Hematopoietic multipotent progenitor cell treated with erythropoietin and hydrocortisone succinate and interleukin-3 and kit ligand, for 15 days (in vitro differentiated cells): ENCODE measurements around the gene SMARCE1.

Source experiments
- DNase-seq: peaks from one replicate; pipeline ENCODE4 v3.0.0-alpha.2; 2015; ENCODE audit warnings: low spot score

Gene SMARCE1

DNA sequence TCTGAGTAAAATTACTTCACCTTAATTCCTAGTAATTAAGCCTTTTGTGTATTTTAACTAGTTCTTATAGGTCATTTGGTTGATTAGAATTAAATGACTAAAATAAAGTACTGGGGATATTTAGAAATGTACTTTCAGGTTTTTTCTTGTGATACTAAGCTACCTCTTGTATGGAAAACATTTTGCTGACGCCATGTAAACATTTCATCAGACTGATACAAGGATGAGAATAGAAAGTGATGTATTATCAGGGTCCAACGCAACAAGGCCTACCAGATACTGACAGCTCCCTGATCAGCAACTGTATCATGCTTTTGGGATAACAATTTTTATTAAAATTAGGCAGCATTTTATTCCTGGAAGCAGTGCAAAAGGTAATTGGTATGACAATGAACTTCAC, 1.7 kb downstream of the SMARCE1 start:
- no peak for DNase-seq

GRCh38 chr17:40645291-40645690, 2.3 kb downstream of the SMARCE1 start:
- DNase-seq: no peak

GRCh38 chr17:40637931-40638330, 9.7 kb downstream of the SMARCE1 start:
- DNase-seq: no peak

DNA sequence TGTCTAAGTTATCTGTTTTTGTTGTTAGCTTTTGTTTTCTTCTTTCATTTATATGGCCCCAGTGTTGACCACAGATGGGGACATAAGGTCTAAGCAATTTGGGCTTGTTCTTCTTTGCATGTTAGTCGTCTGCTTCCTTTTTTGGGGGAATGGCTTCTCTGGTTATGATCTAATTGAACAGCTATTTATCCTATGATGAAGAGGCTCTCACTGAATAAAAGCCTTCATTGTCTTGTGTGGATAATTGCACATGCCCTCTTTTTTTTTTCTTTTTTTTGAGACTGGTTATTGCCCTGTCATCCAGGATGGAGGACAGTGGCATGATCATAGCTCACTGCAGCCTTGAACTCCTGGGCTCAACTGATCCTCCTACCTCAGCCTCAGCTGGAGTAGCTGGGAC, 13.7 kb downstream of the SMARCE1 start:
- no peak for DNase-seq

DNA sequence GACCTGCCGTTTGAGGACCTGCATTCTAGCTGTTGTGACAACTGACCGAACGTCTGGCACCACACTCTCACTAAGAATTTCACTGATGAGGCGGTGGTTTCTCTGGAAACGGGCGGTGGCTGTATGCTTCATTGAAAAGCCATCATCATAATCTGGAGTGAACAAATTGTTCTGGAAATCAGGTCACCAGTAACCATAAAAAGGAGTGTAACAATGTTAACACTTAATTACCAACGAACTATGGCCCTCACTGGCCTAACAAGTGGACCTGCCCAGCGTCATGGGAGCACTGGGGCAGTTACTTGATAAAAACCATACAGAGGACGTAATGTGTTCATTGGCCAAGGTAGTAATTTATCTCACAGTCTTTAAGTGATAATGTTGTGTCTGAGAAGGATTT, 15.4 kb downstream of the SMARCE1 start:
- no peak for DNase-seq

DNA sequence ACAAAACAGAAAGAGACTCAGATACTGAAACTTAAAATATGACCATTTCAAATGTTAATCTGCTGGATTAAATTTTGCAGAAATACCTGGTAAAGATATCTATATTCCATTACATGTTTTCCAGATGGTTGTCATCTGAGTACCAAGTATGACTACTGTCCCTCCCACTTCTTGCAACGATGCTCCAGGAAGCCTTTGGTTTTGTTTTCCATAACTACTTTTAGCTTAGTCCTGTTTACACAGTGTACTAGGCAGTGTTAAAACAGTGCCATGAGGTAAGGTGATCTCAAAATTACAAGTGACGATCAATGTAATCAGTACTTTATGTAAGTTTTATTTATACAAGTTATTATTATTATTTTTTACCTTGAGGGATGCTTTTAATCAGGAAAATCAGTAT, 17.8 kb downstream of the SMARCE1 start:
- no peak for DNase-seq

DNA sequence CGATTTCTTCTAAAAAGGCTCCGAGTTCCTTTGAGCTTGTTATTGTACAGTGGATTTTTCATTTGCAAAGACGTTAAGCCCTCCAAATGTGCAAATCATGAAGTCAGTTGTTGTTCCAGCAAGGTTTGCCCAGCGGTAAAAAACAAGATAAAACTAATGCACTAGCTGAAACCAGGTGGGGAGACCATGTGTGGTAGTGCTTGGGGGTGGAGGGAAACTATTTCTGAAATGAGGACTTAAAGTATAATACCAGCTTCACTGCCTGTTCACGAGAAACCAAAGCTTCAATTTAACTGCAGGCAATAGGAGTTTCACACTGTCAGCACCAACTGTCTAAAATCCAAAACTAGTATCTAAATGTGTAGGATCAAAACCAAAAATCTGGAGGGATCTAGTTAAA, 22.3 kb downstream of the SMARCE1 start:
- no peak for DNase-seq

DNA sequence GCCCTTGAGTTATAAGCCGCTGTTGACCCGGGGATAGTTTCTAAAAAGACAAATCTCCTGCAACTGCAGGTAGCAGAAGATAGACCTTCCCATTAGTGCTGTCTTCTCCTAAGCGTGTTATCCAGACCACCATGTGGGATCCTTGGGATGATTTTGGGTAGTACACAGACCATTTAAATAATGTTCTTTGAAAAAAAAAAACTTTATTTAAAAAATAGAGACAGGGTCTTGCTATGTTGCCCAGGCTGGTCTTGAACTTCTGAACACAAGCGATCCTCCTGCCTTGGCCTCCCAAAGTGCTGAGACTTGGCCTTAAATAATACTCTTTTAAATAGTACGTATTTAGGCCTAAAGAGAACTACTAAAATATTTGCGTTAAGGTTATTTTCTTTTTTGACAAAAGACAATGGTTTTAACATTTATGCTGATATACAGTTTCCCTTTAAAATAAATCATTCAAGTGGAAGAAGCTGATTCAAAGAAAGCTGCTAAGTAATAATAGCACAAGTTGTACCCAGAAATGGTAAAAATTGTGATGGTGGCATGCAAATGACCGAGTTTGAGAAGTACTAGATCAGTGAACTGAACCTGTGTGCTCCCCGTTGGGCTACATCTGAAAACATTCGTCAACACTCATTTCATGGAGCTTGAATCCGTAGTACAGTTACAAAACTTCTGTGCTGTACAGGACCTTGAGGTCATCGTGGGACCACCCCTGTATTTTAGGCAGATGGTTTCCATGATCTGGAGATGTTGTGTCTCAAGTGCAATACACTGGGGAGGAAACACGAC, 24.0 kb downstream of the SMARCE1 start:
- no peak for DNase-seq

DNA sequence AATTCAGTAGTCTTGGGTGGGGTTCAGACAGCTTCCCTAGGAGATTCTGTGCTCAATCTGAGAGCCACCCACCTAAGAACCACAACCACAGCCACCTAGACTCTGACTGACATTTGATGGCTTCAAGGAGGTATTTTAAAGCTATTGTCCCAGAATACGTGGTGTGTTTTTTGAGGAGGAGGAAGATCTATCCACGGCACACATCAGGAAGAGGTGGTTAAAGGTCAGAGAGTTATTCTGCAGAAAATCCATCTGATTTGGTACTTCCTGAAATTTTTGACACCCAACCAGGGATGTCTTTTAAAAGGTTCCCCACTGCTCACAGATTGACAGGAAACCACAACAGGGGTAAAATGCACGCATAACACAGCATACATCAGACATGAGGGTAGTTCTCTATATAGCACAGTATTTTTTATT, 25.1 kb downstream of the SMARCE1 start:
- DNase-seq: no peak

- no peak for DNase-seq
Measured at GRCh38 chr17:40621578-40621977, 26.0 kb downstream of the SMARCE1 start.

GRCh38 chr17:40621019-40621418, 26.6 kb downstream of the SMARCE1 start:
- DNase-seq: no peak

- DNase-seq: no peak
Measured at GRCh38 chr17:40618754-40619625, 28.6 kb downstream of the SMARCE1 start.

- no peak for DNase-seq
Measured at GRCh38 chr17:40617678-40618240, 29.9 kb downstream of the SMARCE1 start.

- DNase-seq: no peak
Measured at GRCh38 chr17:40616592-40616991, 31.0 kb downstream of the SMARCE1 start.

GRCh38 chr17:40615841-40616476, 31.7 kb downstream of the SMARCE1 start:
- no peak for DNase-seq

DNA sequence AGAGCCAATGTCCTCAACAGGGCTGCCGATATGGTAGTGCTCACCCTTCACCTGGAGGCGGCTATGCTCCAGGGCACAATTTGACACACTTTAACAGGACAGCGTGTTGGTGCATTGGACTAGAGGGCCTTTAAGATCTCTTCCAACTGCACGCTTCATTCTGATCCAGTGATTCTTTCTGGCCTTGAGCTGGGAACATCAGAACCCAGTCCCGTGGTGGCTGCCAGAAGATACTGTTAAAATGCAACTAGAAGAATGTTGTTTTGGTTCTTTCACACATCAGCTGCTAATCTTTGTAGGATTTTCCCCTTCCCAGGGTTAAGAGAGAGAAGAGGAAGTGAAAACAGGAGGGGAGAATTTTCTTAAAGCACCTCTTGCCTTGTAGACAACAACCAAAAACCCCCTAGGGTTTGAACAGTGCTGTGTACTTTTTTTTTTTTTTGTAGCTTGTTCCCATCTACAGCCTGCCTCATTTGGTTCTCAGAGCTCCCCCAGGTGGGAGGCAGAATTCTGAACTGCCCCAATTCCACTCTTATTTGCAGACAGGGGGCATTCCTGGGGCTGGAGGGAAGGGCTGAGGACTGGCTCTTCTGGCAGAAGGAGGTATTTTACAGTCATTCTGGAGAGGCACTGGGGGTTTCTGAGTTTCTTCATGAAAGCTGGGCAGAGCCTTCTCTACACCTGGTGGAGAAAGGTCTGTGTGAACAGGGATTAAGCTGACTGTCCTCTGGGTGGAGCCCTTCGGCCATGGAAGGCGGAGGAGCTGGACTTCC, 32.4 kb downstream of the SMARCE1 start:
- DNase-seq: no peak

- DNase-seq: no peak
Measured at GRCh38 chr17:40614431-40615067, 33.1 kb downstream of the SMARCE1 start.

DNA sequence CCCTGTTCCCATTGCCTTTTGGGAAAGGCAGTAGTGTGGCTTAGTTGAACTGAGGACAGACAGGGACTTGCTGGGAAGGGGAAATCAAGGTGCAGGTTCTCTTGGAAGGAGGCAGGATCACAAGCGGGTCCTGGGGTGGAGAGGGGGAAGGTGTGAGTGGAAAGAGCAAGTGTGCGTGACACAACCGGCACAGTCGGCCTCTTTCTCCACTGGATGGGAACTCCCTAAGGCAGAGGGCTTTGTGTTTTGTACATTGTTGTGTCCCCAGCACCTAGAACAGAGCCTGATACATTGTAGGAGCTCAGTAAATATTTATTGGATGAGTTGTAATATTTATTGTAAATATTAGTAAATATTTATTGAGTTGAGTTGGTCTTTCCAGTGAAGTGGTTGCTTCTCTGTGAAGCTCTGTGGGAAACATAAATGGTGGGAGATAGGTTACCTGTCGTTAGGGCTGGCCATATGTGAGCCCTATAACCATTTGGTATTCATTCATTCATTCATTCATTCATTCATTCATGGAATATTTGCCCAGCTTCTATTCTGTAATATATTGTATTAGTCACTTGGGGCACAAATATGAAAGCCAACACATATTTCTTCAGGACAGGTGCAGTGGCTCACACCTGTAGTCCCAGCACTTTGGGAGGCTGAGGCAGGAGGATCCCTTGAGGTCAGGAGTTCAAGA, 34.0 kb downstream of the SMARCE1 start:
- no peak for DNase-seq

GRCh38 chr17:40612599-40613244, 34.9 kb downstream of the SMARCE1 start:
- DNase-seq: no peak

GRCh38 chr17:40611840-40612474, 35.7 kb downstream of the SMARCE1 start:
- DNase-seq: no peak
